Heart right ventricle (tissue), 16 donors: ENCODE results near the gene IFNW1. TPM values are rescaled to one million over a fixed set of nuclear protein-coding genes. Genes with fewer than 3 reads are reported as not detected.

ENCODE experiments used
- ATAC-seq, 8 donors: fragments of 200-7000 bp; cut with Tn5 transposase; one replicate each; pipeline ENCODE4 v1.9.1; 2020; ENCODE audit warnings: mild to moderate bottlenecking in 8 of 8, moderate library complexity in 8 of 8, moderate number of reproducible peaks in 1 of 8
- DNase-seq, 2 donors: peaks; one replicate each; pipeline ENCODE4 v3.0.0-alpha.2; 2020
- H3K27ac ChIP-seq, 10 donors: fragments of 200-600 bp; sonication (generic) in 2 of 10; one replicate each; pipeline versions ENCODE4 v1.5.0 to v1.8.0; 2020 to 2022; ENCODE audit warnings: mild to moderate bottlenecking in 3 of 10
- H3K27me3 ChIP-seq, 7 donors: fragments of 200-600 bp; one replicate each; pipeline ENCODE4 v1.8.0; 2021 to 2022; ENCODE audit warnings: mild to moderate bottlenecking in 2 of 7
- H3K36me3 ChIP-seq, 9 donors: fragments of 200-600 bp; sonication (generic) in 1 of 9; one replicate each; pipeline versions ENCODE4 v1.5.0 to v1.8.0; 2020 to 2022; ENCODE audit warnings: mild to moderate bottlenecking in 2 of 9
- H3K4me1 ChIP-seq, 9 donors: fragments of 200-600 bp; sonication (generic) in 1 of 9; one replicate each; pipeline versions ENCODE4 v1.5.0 to v1.8.0; 2020 to 2022; ENCODE audit warnings: mild to moderate bottlenecking in 4 of 9
- H3K4me3 ChIP-seq, 10 donors: fragments of 200-600 bp; sonication (generic) in 2 of 10; one replicate each; pipeline versions ENCODE4 v1.5.0 to v1.8.0; 2020 to 2022; ENCODE audit warnings: mild to moderate bottlenecking in 7 of 10, moderate library complexity in 2 of 10
- H3K9me3 ChIP-seq, 11 donors: fragments of 200-600 bp in 10 of 11; sonication (generic) in 2 of 11; one replicate each; pipeline versions ENCODE4 v1.5.0 to v1.8.0; 2013 to 2022; ENCODE audit warnings: mild to moderate bottlenecking in 2 of 11, control low read depth in 1 of 11, moderate library complexity in 1 of 11
- CTCF ChIP-seq, 9 donors: fragments of 200-600 bp; sonication (generic) in 2 of 9; IDR thresholded peaks; one replicate each; pipeline versions ENCODE4 v1.5.0 to v1.8.0; 2021 to 2022; ENCODE audit warnings: antibody characterized with exemption in 9 of 9, mild to moderate bottlenecking in 5 of 9, moderate library complexity in 1 of 9
- intact Hi-C, 10 donors: fragments of 100-400 bp; cut with DNase I; formaldehyde crosslinking; loops; one replicate each; pipeline versions ENCODE4 v1.11.1 to v1.14.2; 2022
- polyA plus RNA-seq, 2 donors: library from polyadenylated mRNA; stranded (reverse); fragments of 200-250 nt; gene quantifications; one replicate each; pipeline ENCODE4 v1.2.3, GENCODE V29; 2013
- total RNA-seq, 10 donors: library from RNA; stranded (reverse); fragmentation: NEBNext Ultra II Directional in 3 of 10; extraction: Animal tissue kit (Norgen Biotek cat#: 25700) in 3 of 10; gene quantifications; one replicate each; pipeline versions ENCODE4 v1.2.1 to v1.2.4, GENCODE V29; 2021 to 2023
- donor health status: Arrhythmogenic right ventricular cardiomyopathy.
- donor health status: ischemic (EF 13 %, LVEDD 7.1; RV severe dilation, severe dysfunction).
- donor health status: healthy with polysubstance abuse.
- donor health status: DM: no; HTN: yes; CAD: no.
- donor health status: DM: no; HTN: no; CAD: no.
- donor health status: ischemic (EF 25% LVEDD 6.9; RV normal size, moderate dysfunction).
- donor health status: ischemic (EF 25% LVEDD 5.7; RV mildly dilated, moderate dysfunction).
- donor health status: healthy.
- donor health status: DM: yes; HTN: yes; CAD: no.
- donor health status: Ischemic cardiomyopathy.
- donor health status: ischemic (EF 35%, LVEDD 5.7; RV mildly dilated, moderate dysfunction).
- donor health status: nonischemic (EF 11% LVEDD 7.7; RV severe dilation, severe dysfunction).
- donor health status: DM: yes; HTN: yes; CAD: no.
- donor health status: PGD.
- donor health status: ischemic (EF 29% LVEDD 5.4; RV normal size, mild dysfunction).
- donor health status: nonischemic (EF 23%, LVEDD 6.1; RV moderate dilation, normal function).

IFNW1 gene
- total and polyA plus RNA-seq, 12 donors = not detected

DNA sequence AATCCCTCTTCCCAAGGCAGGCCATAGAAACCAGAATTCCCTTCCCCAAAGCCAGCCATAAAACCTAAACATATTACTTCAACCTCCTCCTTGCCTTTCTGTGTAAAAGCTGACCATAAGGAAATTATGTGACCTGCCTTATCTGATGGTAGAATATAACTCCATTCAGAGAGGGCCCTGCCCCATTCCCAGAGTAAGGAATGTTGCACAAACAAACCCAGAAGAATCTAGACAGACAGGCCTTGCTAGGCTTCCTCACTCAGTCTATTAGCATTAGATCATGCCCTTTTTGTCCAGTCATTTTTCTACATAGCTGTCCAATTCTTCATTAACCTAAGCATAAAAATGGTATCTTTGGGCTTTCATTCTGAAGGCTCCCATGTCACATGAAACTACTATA lies 46.1 kb downstream of the IFNW1 start:
- intact Hi-C loops = loop anchor here in 1 of 10 donors (10.0 kb wide), 1 partner anchor 1161 kb away; no protein-coding TSS in a partner anchor

More for the DNA sequence above, 46.1 kb downstream of the IFNW1 start:
- no peak for ATAC-seq
- no peak overlapping the region for H3K4me3 ChIP-seq
- no peaks in the 10 kb centered on the region for H3K36me3 ChIP-seq
- no peaks in the 10 kb centered on the region for H3K27me3 ChIP-seq
- no peak for TF ChIP-seq CTCF (IDR thresholded peaks at IDR 0.05)
- H3K27ac ChIP-seq = peak overlapping the region in 7 of 10 donors; percentile 37 to 76 (median 63)
- DNase-seq = no peak
- H3K9me3 ChIP-seq = no peaks in the 10 kb centered on the region
- H3K4me1 ChIP-seq = peaks cover 0 to 38% (median 18%) of the 10 kb centered on the region in 9 donors

Other genes with a start within 250 kb of the IFNW1 start
- 1 to 10 TPM in 2 of 10 donors, under 1 TPM in 8; 0.45 to 1.9 (median 0.63) TPM for gene HACD4, start 110.2 kb downstream of the IFNW1 start, total RNA-seq
- under 1 TPM; 0.23 to 0.29 TPM for gene HACD4, start 110.2 kb downstream of the IFNW1 start, polyA plus RNA-seq
- gene IFNB1, start 63.9 kb downstream of the IFNW1 start, total RNA-seq = not detected
- gene IFNB1, start 63.9 kb downstream of the IFNW1 start, polyA plus RNA-seq = not detected
- not detected for gene IFNA21, start 24.8 kb upstream of the IFNW1 start, total RNA-seq
- not detected for gene IFNA21, start 24.8 kb upstream of the IFNW1 start, polyA plus RNA-seq
- not detected for gene IFNA4, start 45.8 kb upstream of the IFNW1 start, total RNA-seq
- not detected for gene IFNA4, start 45.8 kb upstream of the IFNW1 start, polyA plus RNA-seq
- not detected for gene IFNA7, start 60.4 kb upstream of the IFNW1 start, total RNA-seq
- gene IFNA7, start 60.4 kb upstream of the IFNW1 start, polyA plus RNA-seq = not detected
- not detected for gene IFNA10, start 65.3 kb upstream of the IFNW1 start, total RNA-seq
- gene IFNA10, start 65.3 kb upstream of the IFNW1 start, polyA plus RNA-seq = not detected
- gene IFNA16, start 75.5 kb upstream of the IFNW1 start, total RNA-seq = not detected
- gene IFNA16, start 75.5 kb upstream of the IFNW1 start, polyA plus RNA-seq = not detected
- gene IFNA17, start 86.4 kb upstream of the IFNW1 start, total RNA-seq = not detected
- not detected for gene IFNA17, start 86.4 kb upstream of the IFNW1 start, polyA plus RNA-seq
- not detected for gene IFNA14, start 98.2 kb upstream of the IFNW1 start, total RNA-seq
- not detected for gene IFNA14, start 98.2 kb upstream of the IFNW1 start, polyA plus RNA-seq
- gene IFNA5, start 163.5 kb upstream of the IFNW1 start, total RNA-seq = not detected
- gene IFNA5, start 163.5 kb upstream of the IFNW1 start, polyA plus RNA-seq = not detected
- gene KLHL9, start 193.6 kb upstream of the IFNW1 start, total RNA-seq = 10 to 100 TPM; 10.8 to 14.3 (median 11.9) TPM
- gene KLHL9, start 193.6 kb upstream of the IFNW1 start, polyA plus RNA-seq = 1 to 10 TPM; 6.0 to 6.4 TPM
- not detected for gene IFNA6, start 209.1 kb upstream of the IFNW1 start, total RNA-seq
- not detected for gene IFNA6, start 209.1 kb upstream of the IFNW1 start, polyA plus RNA-seq
- not detected for gene IFNA13, start 226.2 kb upstream of the IFNW1 start, total RNA-seq
- not detected for gene IFNA13, start 226.2 kb upstream of the IFNW1 start, polyA plus RNA-seq
- gene IFNA2, start 243.6 kb upstream of the IFNW1 start, total RNA-seq = not detected
- gene IFNA2, start 243.6 kb upstream of the IFNW1 start, polyA plus RNA-seq = not detected